Measurements from ENCODE around the gene PPP2R3B. TPM values are rescaled to one million over a fixed set of nuclear protein-coding genes. Genes with fewer than 3 reads are reported as not detected.

PPP2R3B gene
- total and polyA plus RNA-seq, 7 donors: 2.1 to 16.1 (median 5.4) TPM

GRCh38 chrX:317424-318067 lies 69.2 kb downstream of the PPP2R3B start:
- no peak for DNase-seq
- H3K27ac ChIP-seq: peak overlapping the region; percentile 90 to 98 (median 96)
- H3K4me3 ChIP-seq: peak overlapping the region; percentile 71 to 91 (median 83)
- peaks cover 0 to 12% (median 12%) of the 10 kb centered on the region in 3 donors for H3K27me3 ChIP-seq
- peaks cover 0 to 37% (median 27%) of the 10 kb centered on the region in 4 donors for H3K4me1 ChIP-seq
- intact Hi-C loops (cut with DNase I): loop anchor here (1.0 to 5.0 kb wide), 3 partner anchors 35 to 1135 kb away; partner anchors contain the start of gene ASMTL
- H3K9me3 ChIP-seq: no peaks in the 10 kb centered on the region
- peaks cover 10 to 34% (median 19%) of the 10 kb centered on the region in 4 donors for H3K36me3 ChIP-seq
- WGBS, 2 donors: 46 to 51% methylated on average over 28 of the region's 28 CpGs
- TF ChIP-seq CTCF (IDR thresholded peaks at IDR 0.05) (no peak), POLR2A (IDR thresholded peaks at IDR 0.05) (no peak), EP300 (IDR thresholded peaks at IDR 0.05) (no peak), POLR2AphosphoS5 (IDR thresholded peaks at IDR 0.05) (no peak)

- Histone ChIP-seq H3K36me3 (peaks cover 15 to 43% (median 25%) of the 10 kb centered on the region in 4 donors), H3K9me3 (no peaks in the 10 kb centered on the region), H3K27me3 (peaks cover 0 to 12% (median 12%) of the 10 kb centered on the region in 3 donors), H3K4me1 (peaks cover 0 to 37% (median 27%) of the 10 kb centered on the region in 4 donors), H3K27ac (peak overlapping the region in 3 of 4 donors; percentile 96 to 98 (median 97)), H3K4me3 (no peak overlapping the region)
- DNase-seq: peak; percentile 72
- intact Hi-C loops (cut with DNase I): loop anchor here (5.0 kb wide), 1 partner anchor 1136 kb away; the partner anchor contains the start of gene ASMTL
- WGBS, 2 donors: 94 to 95% methylated on average over 50 of the region's 50 CpGs
- TF ChIP-seq CTCF (IDR thresholded peaks at IDR 0.05) (no peak), EP300 (IDR thresholded peaks at IDR 0.05) (no peak), POLR2AphosphoS5 (IDR thresholded peaks at IDR 0.05) (no peak), POLR2A (IDR thresholded peaks at IDR 0.05) (no peak)
Observed at GRCh38 chrX:316351-317325, 70.1 kb downstream of the PPP2R3B start.

- intact Hi-C loops (cut with DNase I): loop anchor here (5.0 kb wide), 1 partner anchor 1137 kb away; the partner anchor contains the start of gene ASMTL
- H3K4me3 ChIP-seq: no peak overlapping the region
- H3K27me3 ChIP-seq: peaks cover 0 to 6% (median 3%) of the 10 kb centered on the region in 3 donors
- peaks cover 0 to 27% (median 16%) of the 10 kb centered on the region in 4 donors for H3K4me1 ChIP-seq
- H3K27ac ChIP-seq: no peak overlapping the region
- peak; percentile 62 for DNase-seq
- TF ChIP-seq POLR2A (IDR thresholded peaks at IDR 0.05): no peak
- TF ChIP-seq CTCF (IDR thresholded peaks at IDR 0.05): no peak
- TF ChIP-seq POLR2AphosphoS5 (IDR thresholded peaks at IDR 0.05): no peak
- no peak for TF ChIP-seq EP300 (IDR thresholded peaks at IDR 0.05)
- peaks cover 15 to 56% (median 36%) of the 10 kb centered on the region in 4 donors for H3K36me3 ChIP-seq
- WGBS, 2 donors: 92 to 94% methylated on average over 51 of the region's 51 CpGs
- no peaks in the 10 kb centered on the region for H3K9me3 ChIP-seq
Observed at GRCh38 chrX:314781-315595, 71.7 kb downstream of the PPP2R3B start.

GRCh38 chrX:314049-314448 lies 72.7 kb downstream of the PPP2R3B start:
- H3K27me3 ChIP-seq: no peaks in the 10 kb centered on the region
- WGBS, 2 donors: 96 to 97% methylated on average over 34 of the region's 34 CpGs
- H3K4me3 ChIP-seq: no peak overlapping the region
- peak; percentile 69 for DNase-seq
- no peak overlapping the region for H3K27ac ChIP-seq
- peaks cover 0 to 18% (median 10%) of the 10 kb centered on the region in 4 donors for H3K4me1 ChIP-seq
- intact Hi-C loops (cut with DNase I): no loop called here
- TF ChIP-seq POLR2AphosphoS5 (IDR thresholded peaks at IDR 0.05): no peak
- H3K36me3 ChIP-seq: peaks cover 15 to 62% (median 37%) of the 10 kb centered on the region in 4 donors
- no peaks in the 10 kb centered on the region for H3K9me3 ChIP-seq
